Esophagus squamous epithelium (tissue), 4 donors: ENCODE data around the gene TAPT1.
"Not testable (repeated sequence)": the region's sequence is repeated elsewhere in the genome, so short reads cannot be mapped to it uniquely, and the experiment has no call there.

Experiments used
- CTCF ChIP-seq, 6 experiments: fragments of 450-650 bp in 4 of 6; fragments of 200-600 bp in 2 of 6; sonication (generic) in 2 of 6; IDR thresholded peaks; one replicate each; pipeline ENCODE4 v1.5.1; 2016 to 2019; ENCODE audit warnings: antibody characterized with exemption in 6 of 6, mild to moderate bottlenecking in 4 of 6, moderate library complexity in 4 of 6
- POLR2A ChIP-seq, 4 donors: fragments of 450-650 bp; IDR thresholded peaks; one replicate each; pipeline ENCODE4 v1.6.1; 2017; ENCODE audit warnings: antibody characterized with exemption in 4 of 4, mild to moderate bottlenecking in 4 of 4, moderate library complexity in 3 of 4

- TF ChIP-seq CTCF, POLR2A (IDR thresholded peaks at IDR 0.05): not testable (repeated sequence)
Measured at GRCh38 chr4:16269742-16270453, 43.6 kb upstream of the TAPT1 start.
